ENCODE measurements around the gene HOXB9. TPM values are rescaled to one million over a fixed set of nuclear protein-coding genes. Genes with fewer than 3 reads are reported as not detected.

The HOXB9 gene
- total RNA-seq, 3 donors from 2014 or later = 40.1 to 78.4 (median 41.5) TPM

DNA sequence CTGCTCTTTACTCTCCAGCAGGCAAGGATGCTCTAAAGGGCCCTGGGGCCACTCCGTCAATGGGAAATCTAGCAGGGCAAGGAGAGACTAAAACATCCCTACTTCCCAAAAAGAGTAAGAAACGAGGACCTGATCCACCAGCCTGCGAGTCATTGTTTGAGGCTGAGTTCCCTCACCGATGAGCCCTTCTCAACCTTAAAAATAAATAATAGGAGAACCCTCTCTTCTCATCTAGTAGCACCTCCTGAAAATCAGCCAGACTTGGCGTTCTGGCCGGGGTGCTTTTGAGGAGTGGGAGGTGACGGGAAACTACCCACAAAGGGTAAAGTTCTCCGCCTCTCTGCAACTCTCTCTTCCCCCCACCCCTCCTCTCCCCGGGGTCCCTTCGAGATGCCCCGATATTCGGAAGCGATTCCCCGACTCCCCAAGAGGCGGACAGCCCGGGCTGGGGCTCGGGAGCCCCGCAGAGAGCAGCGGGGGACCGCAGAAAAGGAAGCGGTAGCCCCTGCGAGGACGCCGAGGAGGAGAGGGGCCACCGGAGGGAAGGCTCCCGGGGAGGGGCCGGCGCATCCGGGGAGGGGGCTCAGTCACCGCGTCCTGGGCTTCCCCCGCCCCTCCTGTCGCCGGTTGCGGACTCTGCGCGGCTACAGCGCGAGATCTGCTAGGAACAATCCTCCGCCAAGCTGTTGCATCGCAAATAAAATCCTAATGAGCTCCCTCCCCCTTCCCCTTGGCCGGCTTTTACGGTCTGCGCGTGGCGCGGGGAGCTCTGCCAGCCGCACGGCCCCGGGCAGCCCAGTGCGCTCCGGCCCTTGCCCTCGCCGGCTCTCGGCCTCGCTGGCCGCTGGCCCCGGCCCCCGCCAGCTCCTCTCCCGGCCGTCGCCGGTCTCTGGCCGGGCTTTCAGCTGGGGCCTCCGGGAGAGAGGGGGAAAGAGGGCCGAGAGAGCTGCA is 1.3 kb downstream of the HOXB9 start:
- peak in 2 of 3 donors; percentile 66 to 75 for DNase-seq
- H3K36me3 ChIP-seq (ENCODE audit: low read depth) = no peaks in the 10 kb centered on the region
- peak overlapping the region; percentile 26 for H3K4me3 ChIP-seq
- peaks cover 46% of the 10 kb centered on the region for H3K4me1 ChIP-seq (ENCODE audit: low read depth)
- intact Hi-C loops (cut with DNase I, micrococcal nuclease) = loop anchor here in 1 of 2 donors (10.0 kb wide), 1 partner anchor 290 kb away; no protein-coding TSS in a partner anchor
- no peaks in the 10 kb centered on the region for H3K9me3 ChIP-seq
- ATAC-seq = peak; percentile 30
- TF ChIP-seq, protein P1, sequence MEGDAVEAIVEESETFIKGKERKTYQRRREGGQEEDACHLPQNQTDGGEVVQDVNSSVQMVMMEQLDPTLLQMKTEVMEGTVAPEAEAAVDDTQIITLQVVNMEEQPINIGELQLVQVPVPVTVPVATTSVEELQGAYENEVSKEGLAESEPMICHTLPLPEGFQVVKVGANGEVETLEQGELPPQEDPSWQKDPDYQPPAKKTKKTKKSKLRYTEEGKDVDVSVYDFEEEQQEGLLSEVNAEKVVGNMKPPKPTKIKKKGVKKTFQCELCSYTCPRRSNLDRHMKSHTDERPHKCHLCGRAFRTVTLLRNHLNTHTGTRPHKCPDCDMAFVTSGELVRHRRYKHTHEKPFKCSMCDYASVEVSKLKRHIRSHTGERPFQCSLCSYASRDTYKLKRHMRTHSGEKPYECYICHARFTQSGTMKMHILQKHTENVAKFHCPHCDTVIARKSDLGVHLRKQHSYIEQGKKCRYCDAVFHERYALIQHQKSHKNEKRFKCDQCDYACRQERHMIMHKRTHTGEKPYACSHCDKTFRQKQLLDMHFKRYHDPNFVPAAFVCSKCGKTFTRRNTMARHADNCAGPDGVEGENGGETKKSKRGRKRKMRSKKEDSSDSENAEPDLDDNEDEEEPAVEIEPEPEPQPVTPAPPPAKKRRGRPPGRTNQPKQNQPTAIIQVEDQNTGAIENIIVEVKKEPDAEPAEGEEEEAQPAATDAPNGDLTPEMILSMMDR (IDR thresholded peaks at IDR 0.05) = no peak

DNA sequence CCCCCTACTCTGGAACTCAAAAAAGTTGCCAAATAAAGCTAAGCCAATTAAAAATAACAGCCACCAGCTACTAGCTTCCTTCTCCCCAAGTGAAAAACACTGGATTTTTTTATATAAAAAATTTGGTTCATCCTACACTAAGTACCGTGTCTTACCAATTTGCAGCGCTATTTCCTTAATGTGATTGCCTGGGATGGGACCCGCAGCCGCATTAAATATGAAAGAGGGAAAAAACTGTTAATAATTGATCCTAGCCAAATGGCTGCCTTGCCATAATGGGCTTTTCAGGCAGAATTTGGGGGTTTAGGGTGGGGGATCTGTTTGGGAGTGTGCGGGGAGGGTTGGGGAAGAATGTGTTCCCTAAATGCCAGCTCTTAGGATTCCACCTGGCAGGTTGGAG is 2.0 kb downstream of the HOXB9 start:
- peaks cover 45% of the 10 kb centered on the region for H3K4me1 ChIP-seq (ENCODE audit: low read depth)
- H3K36me3 ChIP-seq (ENCODE audit: low read depth) = no peaks in the 10 kb centered on the region

DNA sequence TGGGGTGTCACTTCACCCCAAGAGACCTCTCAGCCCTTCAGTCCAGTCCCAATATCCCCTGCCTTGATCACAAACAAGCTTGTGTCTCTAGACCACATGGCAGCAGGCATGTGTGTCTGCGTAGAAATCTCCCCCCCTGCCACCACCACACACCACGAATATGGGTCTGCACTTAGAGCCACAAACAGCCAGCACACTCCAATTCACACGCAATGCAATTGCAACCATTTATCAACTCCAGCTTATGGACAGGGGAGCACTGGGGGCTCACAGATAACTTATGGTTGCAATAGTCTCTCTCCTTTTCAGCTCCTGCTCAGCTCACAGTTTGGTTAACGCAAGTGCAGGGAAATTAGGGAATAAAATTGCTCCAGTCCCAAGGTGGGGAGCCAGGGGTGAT is 2.6 kb downstream of the HOXB9 start:
- Histone ChIP-seq H3K4me1 (ENCODE audit: low read depth) (peaks cover 44% of the 10 kb centered on the region), H3K36me3 (ENCODE audit: low read depth) (no peaks in the 10 kb centered on the region), H3K9me3 (no peaks in the 10 kb centered on the region), H3K4me3 (no peak overlapping the region)
- DNase-seq (no peak), ATAC-seq (no peak)
- intact Hi-C loops (cut with DNase I, micrococcal nuclease) = loop anchor here in 1 of 2 donors (10.0 kb wide), 1 partner anchor 289 kb away; no protein-coding TSS in a partner anchor
- TF ChIP-seq, protein P1 (IDR thresholded peaks at IDR 0.05) = no peak

More for the DNA sequence above, 2.0 kb downstream of the HOXB9 start:
- Histone ChIP-seq H3K4me3 (no peak overlapping the region), H3K9me3 (no peaks in the 10 kb centered on the region)
- ATAC-seq (no peak), DNase-seq (no peak)
- intact Hi-C loops (cut with DNase I, micrococcal nuclease) = loop anchor here in 1 of 2 donors (10.0 kb wide), 1 partner anchor 289 kb away; no protein-coding TSS in a partner anchor
- TF ChIP-seq, protein P1 (IDR thresholded peaks at IDR 0.05) = no peak

DNA sequence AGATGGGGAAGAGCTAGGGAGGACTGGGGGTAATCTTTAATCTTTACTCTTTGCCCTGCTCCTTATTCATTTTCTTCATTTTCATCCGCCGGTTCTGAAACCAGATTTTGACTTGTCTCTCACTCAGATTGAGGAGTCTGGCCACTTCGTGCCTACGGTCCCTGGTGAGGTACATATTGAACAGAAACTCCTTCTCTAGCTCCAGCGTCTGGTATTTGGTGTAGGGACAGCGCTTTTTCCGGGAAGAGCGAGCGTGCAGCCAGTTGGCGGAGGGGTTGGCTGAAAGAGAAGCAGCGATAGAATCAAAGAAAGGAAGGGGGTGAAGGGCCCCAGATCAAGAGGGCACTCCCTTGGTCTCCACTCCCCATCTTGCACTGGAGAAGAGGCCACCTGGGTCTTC is 3.3 kb downstream of the HOXB9 start:
- Histone ChIP-seq H3K9me3 (no peaks in the 10 kb centered on the region), H3K36me3 (ENCODE audit: low read depth) (no peaks in the 10 kb centered on the region), H3K4me3 (no peak overlapping the region), H3K4me1 (ENCODE audit: low read depth) (peaks cover 51% of the 10 kb centered on the region)
- TF ChIP-seq, protein P1 (IDR thresholded peaks at IDR 0.05) = no peak
- intact Hi-C loops (cut with DNase I, micrococcal nuclease) = loop anchor here in 1 of 2 donors (10.0 kb wide), 1 partner anchor 288 kb away; no protein-coding TSS in a partner anchor
- no peak for DNase-seq
- no peak for ATAC-seq

DNA sequence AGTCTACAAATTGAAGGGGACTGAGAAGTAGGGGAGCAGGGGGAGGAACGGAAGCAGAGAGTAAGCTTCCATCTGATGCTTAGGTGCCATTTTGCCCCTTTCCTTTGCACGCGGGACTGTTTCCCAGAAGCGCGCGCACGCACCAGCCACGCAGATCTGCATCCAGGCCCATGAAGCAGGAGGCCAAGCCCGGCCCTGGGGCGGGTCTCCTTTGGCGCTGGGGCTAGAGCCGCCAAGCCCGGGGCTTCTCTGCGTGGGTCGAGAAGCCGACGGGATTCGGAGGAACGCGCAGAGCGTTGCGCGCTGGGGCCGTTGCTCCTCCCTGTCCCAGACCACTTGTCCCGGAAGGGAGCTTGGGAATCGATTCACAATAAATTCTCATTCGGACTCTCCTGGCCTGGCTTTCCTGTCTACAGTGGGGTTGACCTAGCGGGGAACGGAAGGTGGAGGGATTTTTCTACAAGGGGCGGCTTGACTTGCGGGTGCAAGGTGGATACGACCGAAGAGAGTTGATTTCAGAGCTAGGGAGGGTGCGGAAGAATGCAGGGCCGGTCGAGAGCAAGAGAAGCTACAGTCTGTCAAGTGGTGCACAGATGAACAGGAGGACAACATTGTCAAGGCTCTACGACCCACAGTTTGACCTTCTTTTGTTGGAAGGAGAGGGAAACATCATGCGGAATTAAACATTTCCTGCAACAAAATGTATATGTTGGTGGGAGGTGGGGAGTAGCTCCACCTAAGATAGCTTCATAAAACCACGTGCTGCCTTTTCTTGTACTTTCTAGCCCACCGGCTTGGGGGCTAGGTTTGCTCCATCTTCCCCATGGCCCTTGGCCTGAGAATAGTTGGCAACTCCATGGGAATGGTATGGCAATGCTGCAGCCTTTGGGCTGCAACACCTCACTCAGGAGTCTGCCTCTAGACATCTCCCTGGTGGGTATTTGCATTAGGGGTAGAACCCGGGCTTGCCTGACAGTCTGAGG is 4.5 kb downstream of the HOXB9 start:
- H3K4me3 ChIP-seq = no peak overlapping the region
- ATAC-seq = no peak
- DNase-seq = peak in 2 of 3 donors; percentile 55 to 77
- no peaks in the 10 kb centered on the region for H3K9me3 ChIP-seq
- peaks cover 58% of the 10 kb centered on the region for H3K4me1 ChIP-seq (ENCODE audit: low read depth)
- no peaks in the 10 kb centered on the region for H3K36me3 ChIP-seq (ENCODE audit: low read depth)
- intact Hi-C loops (cut with DNase I, micrococcal nuclease) = loop anchor here in 1 of 2 donors (10.0 kb wide), 1 partner anchor 287 kb away; no protein-coding TSS in a partner anchor
- TF ChIP-seq, protein P1 (IDR thresholded peaks at IDR 0.05) = no peak
